ENCODE results near the gene PRICKLE2.

Gene PRICKLE2

GRCh38 chr3:64088408-64089205, 136.7 kb downstream of the PRICKLE2 start:
- Histone ChIP-seq H3K27ac (ENCODE audit: low read depth, low read length) (no peak overlapping the region), H3K36me3 (ENCODE audit: control insufficient read depth, insufficient read depth, low read length) (no peaks in the 10 kb centered on the region), H3K4me1 (ENCODE audit: control insufficient read depth, insufficient read depth, low read length) (no peaks in the 10 kb centered on the region), H3K4me3 (ENCODE audit: low read length) (no peak overlapping the region), H3K9ac (ENCODE audit: low read length) (no peak overlapping the region), H3K27me3 (ENCODE audit: control insufficient read depth, insufficient read depth, low read length) (no peaks in the 10 kb centered on the region)

GRCh38 chr3:64086479-64087252, 138.6 kb downstream of the PRICKLE2 start:
- no peaks in the 10 kb centered on the region for H3K27me3 ChIP-seq (ENCODE audit: control insufficient read depth, insufficient read depth, low read length)
- H3K36me3 ChIP-seq (ENCODE audit: control insufficient read depth, insufficient read depth, low read length) = no peaks in the 10 kb centered on the region
- H3K27ac ChIP-seq (ENCODE audit: low read depth, low read length) = no peak overlapping the region
- no peaks in the 10 kb centered on the region for H3K4me1 ChIP-seq (ENCODE audit: control insufficient read depth, insufficient read depth, low read length)
- H3K4me3 ChIP-seq (ENCODE audit: low read length) = no peak overlapping the region
- H3K9ac ChIP-seq (ENCODE audit: low read length) = no peak overlapping the region

GRCh38 chr3:64084640-64085039, 140.6 kb downstream of the PRICKLE2 start:
- H3K27ac ChIP-seq (ENCODE audit: low read depth, low read length) = no peak overlapping the region
- H3K4me1 ChIP-seq (ENCODE audit: control insufficient read depth, insufficient read depth, low read length) = no peaks in the 10 kb centered on the region
- H3K36me3 ChIP-seq (ENCODE audit: control insufficient read depth, insufficient read depth, low read length) = no peaks in the 10 kb centered on the region
- H3K27me3 ChIP-seq (ENCODE audit: control insufficient read depth, insufficient read depth, low read length) = no peaks in the 10 kb centered on the region
- no peak overlapping the region for H3K9ac ChIP-seq (ENCODE audit: low read length)
- H3K4me3 ChIP-seq (ENCODE audit: low read length) = no peak overlapping the region

GRCh38 chr3:64083575-64083974, 141.7 kb downstream of the PRICKLE2 start:
- Histone ChIP-seq H3K27ac (ENCODE audit: low read depth, low read length) (no peak overlapping the region), H3K36me3 (ENCODE audit: control insufficient read depth, insufficient read depth, low read length) (no peaks in the 10 kb centered on the region), H3K4me3 (ENCODE audit: low read length) (no peak overlapping the region), H3K27me3 (ENCODE audit: control insufficient read depth, insufficient read depth, low read length) (no peaks in the 10 kb centered on the region), H3K9ac (ENCODE audit: low read length) (no peak overlapping the region), H3K4me1 (ENCODE audit: control insufficient read depth, insufficient read depth, low read length) (no peaks in the 10 kb centered on the region)

- no peaks in the 10 kb centered on the region for H3K36me3 ChIP-seq (ENCODE audit: control insufficient read depth, insufficient read depth, low read length)
- no peaks in the 10 kb centered on the region for H3K4me1 ChIP-seq (ENCODE audit: control insufficient read depth, insufficient read depth, low read length)
- H3K4me3 ChIP-seq (ENCODE audit: low read length) = no peak overlapping the region
- H3K27me3 ChIP-seq (ENCODE audit: control insufficient read depth, insufficient read depth, low read length) = no peaks in the 10 kb centered on the region
- no peak overlapping the region for H3K27ac ChIP-seq (ENCODE audit: low read depth, low read length)
- H3K9ac ChIP-seq (ENCODE audit: low read length) = no peak overlapping the region
Measured at GRCh38 chr3:64082961-64083541, 142.2 kb downstream of the PRICKLE2 start.

- Histone ChIP-seq H3K9ac (ENCODE audit: low read length) (no peak overlapping the region), H3K27ac (ENCODE audit: low read depth, low read length) (no peak overlapping the region), H3K4me1 (ENCODE audit: control insufficient read depth, insufficient read depth, low read length) (no peaks in the 10 kb centered on the region), H3K4me3 (ENCODE audit: low read length) (no peak overlapping the region), H3K27me3 (ENCODE audit: control insufficient read depth, insufficient read depth, low read length) (no peaks in the 10 kb centered on the region), H3K36me3 (ENCODE audit: control insufficient read depth, insufficient read depth, low read length) (no peaks in the 10 kb centered on the region)
Measured at GRCh38 chr3:64082411-64082810, 142.9 kb downstream of the PRICKLE2 start.

GRCh38 chr3:64081235-64081630, 144.0 kb downstream of the PRICKLE2 start:
- Histone ChIP-seq H3K4me3 (ENCODE audit: low read length) (no peak overlapping the region), H3K36me3 (ENCODE audit: control insufficient read depth, insufficient read depth, low read length) (no peaks in the 10 kb centered on the region), H3K27me3 (ENCODE audit: control insufficient read depth, insufficient read depth, low read length) (no peaks in the 10 kb centered on the region), H3K27ac (ENCODE audit: low read depth, low read length) (no peak overlapping the region), H3K9ac (ENCODE audit: low read length) (no peak overlapping the region), H3K4me1 (ENCODE audit: control insufficient read depth, insufficient read depth, low read length) (no peaks in the 10 kb centered on the region)

GRCh38 chr3:64080616-64081234, 144.5 kb downstream of the PRICKLE2 start:
- Histone ChIP-seq H3K36me3 (ENCODE audit: control insufficient read depth, insufficient read depth, low read length) (no peaks in the 10 kb centered on the region), H3K27me3 (ENCODE audit: control insufficient read depth, insufficient read depth, low read length) (no peaks in the 10 kb centered on the region), H3K4me1 (ENCODE audit: control insufficient read depth, insufficient read depth, low read length) (no peaks in the 10 kb centered on the region), H3K27ac (ENCODE audit: low read depth, low read length) (no peak overlapping the region), H3K4me3 (ENCODE audit: low read length) (no peak overlapping the region), H3K9ac (ENCODE audit: low read length) (no peak overlapping the region)

GRCh38 chr3:64079369-64080150, 145.7 kb downstream of the PRICKLE2 start:
- H3K36me3 ChIP-seq (ENCODE audit: control insufficient read depth, insufficient read depth, low read length) = no peaks in the 10 kb centered on the region
- no peak overlapping the region for H3K4me3 ChIP-seq (ENCODE audit: low read length)
- H3K9ac ChIP-seq (ENCODE audit: low read length) = no peak overlapping the region
- H3K27me3 ChIP-seq (ENCODE audit: control insufficient read depth, insufficient read depth, low read length) = no peaks in the 10 kb centered on the region
- no peaks in the 10 kb centered on the region for H3K4me1 ChIP-seq (ENCODE audit: control insufficient read depth, insufficient read depth, low read length)
- H3K27ac ChIP-seq (ENCODE audit: low read depth, low read length) = no peak overlapping the region

GRCh38 chr3:64078966-64079365, 146.3 kb downstream of the PRICKLE2 start:
- Histone ChIP-seq H3K36me3 (ENCODE audit: control insufficient read depth, insufficient read depth, low read length) (no peaks in the 10 kb centered on the region), H3K4me1 (ENCODE audit: control insufficient read depth, insufficient read depth, low read length) (no peaks in the 10 kb centered on the region), H3K4me3 (ENCODE audit: low read length) (no peak overlapping the region), H3K9ac (ENCODE audit: low read length) (no peak overlapping the region), H3K27ac (ENCODE audit: low read depth, low read length) (no peak overlapping the region), H3K27me3 (ENCODE audit: control insufficient read depth, insufficient read depth, low read length) (no peaks in the 10 kb centered on the region)

- no peaks in the 10 kb centered on the region for H3K4me1 ChIP-seq (ENCODE audit: control insufficient read depth, insufficient read depth, low read length)
- no peak overlapping the region for H3K4me3 ChIP-seq (ENCODE audit: low read length)
- H3K36me3 ChIP-seq (ENCODE audit: control insufficient read depth, insufficient read depth, low read length) = no peaks in the 10 kb centered on the region
- H3K27me3 ChIP-seq (ENCODE audit: control insufficient read depth, insufficient read depth, low read length) = no peaks in the 10 kb centered on the region
- H3K9ac ChIP-seq (ENCODE audit: low read length) = no peak overlapping the region
- H3K27ac ChIP-seq (ENCODE audit: low read depth, low read length) = no peak overlapping the region
Measured at GRCh38 chr3:64074895-64075679, 150.2 kb downstream of the PRICKLE2 start.
